H7 (cell line): ENCODE data around the gene RIPOR2. TPM values are rescaled to one million over a fixed set of nuclear protein-coding genes. Genes with fewer than 3 reads are reported as not detected.
A peak's percentile ranks its signal among the peaks of the same experiment; 100 is the strongest.
"Not testable (repeated sequence)": the region's sequence is repeated elsewhere in the genome, so short reads cannot be mapped to it uniquely, and the experiment has no call there.

ENCODE experiments used
- DNase-seq: peaks from one replicate; pipeline ENCODE4 v3.0.0; 2012
- H3K27me3 ChIP-seq: 2 replicates; pipeline ENCODE4 v1.6.0; 2011; ENCODE audit warnings: mild to moderate bottlenecking, low read length; ENCODE audit not compliant: control insufficient read depth, insufficient read depth
- H3K36me3 ChIP-seq: replicated peaks from 2 replicates; pipeline ENCODE4 v1.5.1; 2011; ENCODE audit warnings: low read length; ENCODE audit not compliant: control insufficient read depth, insufficient read depth
- H3K4me3 ChIP-seq: 2 replicates; pipeline ENCODE4 v1.5.1; 2011; ENCODE audit warnings: low read depth, mild to moderate bottlenecking, control low read depth, low read length, moderate library complexity; ENCODE audit not compliant: insufficient read depth
- total RNA-seq: library from RNA; depleted of rRNA; stranded (reverse); fragments of >200 nt; shearing (Covaris generic); gene quantifications from 2 replicates; pipeline ENCODE4 v1.2.3, GENCODE V29; 2014

RIPOR2 gene
- total RNA-seq, 1 experiment from 2014 or later: 0.31 TPM

DNA sequence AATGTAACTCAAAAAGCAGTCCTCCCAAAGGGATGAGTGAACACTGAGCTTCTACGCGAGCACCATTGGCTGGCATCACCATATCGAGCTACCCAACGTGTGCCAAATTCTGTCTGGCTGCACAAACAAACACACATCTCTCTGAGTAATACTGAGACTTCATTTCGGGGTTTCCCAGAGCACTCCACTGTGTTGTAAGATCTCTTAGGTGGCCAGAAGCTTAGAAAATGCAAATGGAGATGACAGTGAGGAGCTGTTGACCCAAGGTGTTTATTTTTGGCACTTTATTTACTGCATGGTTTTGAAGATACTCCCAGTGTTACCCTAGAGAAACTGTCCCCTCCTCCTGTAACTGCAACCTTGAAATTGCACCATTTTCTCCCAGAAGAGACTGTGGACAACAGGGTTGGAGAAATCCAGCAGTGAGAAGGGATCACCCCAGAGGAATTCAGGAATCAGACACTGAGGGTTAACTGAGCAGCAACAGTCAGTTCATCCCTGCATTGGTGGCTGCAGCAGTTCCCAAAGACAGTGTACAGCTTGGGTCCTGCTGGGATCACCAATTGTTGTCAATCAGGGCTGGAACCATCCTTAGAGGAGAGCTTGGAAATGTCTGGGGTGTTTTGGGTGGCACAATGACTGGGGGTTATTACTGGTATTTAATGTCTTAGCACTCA, 1.0 kb upstream of the RIPOR2 start:
- no peak for DNase-seq
- Histone ChIP-seq H3K27me3 (no peaks in the 10 kb centered on the region), H3K36me3 (no peaks in the 10 kb centered on the region), H3K4me3 (no peak overlapping the region)

DNA sequence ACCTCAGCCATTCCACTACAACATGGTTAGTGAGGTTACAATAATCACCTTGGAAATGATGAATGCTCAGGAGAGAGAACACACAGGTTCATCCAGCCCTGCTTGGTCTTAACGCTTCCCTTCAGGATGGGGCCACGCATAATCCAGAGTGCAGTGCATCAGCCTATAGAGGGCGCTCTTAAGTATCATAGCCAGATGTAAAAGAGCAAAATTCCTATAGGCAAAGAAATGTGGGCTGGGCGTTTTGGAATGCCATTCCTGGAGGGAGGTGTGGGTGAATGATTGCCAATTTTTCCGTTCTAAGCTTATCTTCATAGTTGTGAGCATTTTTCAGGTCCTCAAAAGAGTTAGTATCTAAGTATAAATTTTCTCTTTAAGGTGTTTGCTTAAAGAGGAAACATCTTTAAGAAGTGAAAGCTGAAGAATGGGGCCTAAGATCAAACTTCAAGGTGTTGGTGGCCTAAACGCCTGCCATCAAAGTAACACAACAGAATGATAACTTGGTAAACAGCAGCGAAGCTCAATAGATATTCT, 1.8 kb downstream of the RIPOR2 start:
- Histone ChIP-seq H3K36me3 (no peaks in the 10 kb centered on the region), H3K4me3 (no peak overlapping the region), H3K27me3 (no peaks in the 10 kb centered on the region)
- peak; percentile 48 for DNase-seq

DNA sequence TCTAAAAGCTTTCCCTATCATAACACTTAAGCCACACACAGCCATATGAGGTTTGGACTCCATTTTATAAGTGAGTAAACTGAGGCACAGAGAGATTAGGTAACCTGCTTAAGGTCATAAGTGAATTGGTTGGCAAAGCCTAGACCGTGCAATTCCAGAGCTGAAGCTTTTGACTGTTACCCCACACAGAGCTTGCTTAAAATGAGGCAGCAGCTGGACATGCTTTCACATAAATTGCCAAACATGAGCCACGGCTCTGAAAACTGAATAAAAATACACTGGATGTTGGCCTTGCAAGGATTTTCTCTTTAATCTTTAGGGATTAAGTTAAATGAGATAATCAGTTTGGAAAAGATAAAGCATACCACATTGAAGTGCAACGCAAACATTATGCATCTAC, 2.5 kb downstream of the RIPOR2 start:
- no peak for DNase-seq
- no peaks in the 10 kb centered on the region for H3K27me3 ChIP-seq
- no peak overlapping the region for H3K4me3 ChIP-seq
- no peaks in the 10 kb centered on the region for H3K36me3 ChIP-seq

DNA sequence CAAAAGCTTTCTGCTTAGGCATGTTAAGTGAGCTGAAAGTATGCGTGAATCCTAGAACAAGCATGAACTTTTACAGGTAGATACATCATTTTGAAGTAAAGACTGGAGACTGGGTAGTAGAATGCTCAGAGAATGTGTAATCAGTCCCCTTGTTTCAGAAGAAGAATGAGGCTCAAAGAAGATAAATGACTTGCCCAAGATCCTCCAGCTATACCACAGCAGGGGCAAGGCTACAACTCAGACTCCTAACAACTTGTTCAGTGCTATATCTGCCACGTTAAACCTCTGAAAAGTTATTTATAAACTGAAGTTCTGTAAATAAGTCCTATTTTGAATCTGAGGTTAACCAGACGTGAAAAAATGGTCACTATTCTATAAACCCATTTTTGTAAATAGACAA, 2.9 kb downstream of the RIPOR2 start:
- no peak for DNase-seq
- no peaks in the 10 kb centered on the region for H3K36me3 ChIP-seq
- no peaks in the 10 kb centered on the region for H3K27me3 ChIP-seq
- no peak overlapping the region for H3K4me3 ChIP-seq

DNA sequence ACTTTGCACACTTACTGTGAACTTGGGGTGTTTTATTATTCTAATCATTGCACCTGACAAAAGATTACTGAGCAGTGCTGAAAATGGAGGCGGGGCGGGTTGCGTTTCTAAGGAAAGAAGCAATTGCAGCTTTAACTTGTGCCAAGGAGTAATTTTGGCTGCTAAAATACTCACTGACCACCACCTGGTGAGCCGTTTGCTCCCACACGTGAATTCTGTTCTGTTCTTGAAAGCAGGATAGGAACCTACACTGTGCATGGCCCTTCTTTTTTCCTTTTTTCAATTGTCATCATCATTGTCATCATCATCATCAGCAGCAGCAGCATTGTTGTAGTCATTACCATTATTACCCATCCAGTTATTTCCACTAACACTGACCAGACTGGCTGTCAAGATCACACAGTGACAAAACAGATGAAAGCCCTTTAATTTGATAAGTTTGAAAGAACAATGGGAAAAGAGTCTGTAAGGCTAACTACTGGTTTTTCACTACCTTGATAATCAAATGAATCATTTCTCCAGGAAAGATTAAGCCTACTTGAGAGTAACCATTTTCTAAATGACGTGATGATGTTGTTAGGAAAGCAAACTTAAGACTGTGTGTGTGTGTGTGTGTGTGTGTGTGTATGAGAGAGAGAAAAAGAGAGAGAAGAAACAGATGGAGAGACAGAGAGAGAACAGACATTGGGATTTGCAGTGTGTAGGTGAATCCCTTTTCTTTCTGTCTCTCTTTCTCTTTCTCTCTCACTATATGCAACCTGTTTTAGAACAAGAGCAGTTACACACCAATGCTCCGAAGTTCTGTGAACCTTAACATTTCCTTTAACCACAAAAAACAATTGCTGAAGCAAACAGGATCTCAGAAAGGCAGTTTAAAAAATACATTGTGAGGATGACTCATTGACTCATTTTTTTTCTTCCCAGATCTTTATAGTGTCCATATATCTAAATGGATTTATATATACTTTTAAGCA, 3.8 kb downstream of the RIPOR2 start:
- Histone ChIP-seq H3K27me3 (no peaks in the 10 kb centered on the region), H3K4me3 (no peak overlapping the region), H3K36me3 (no peaks in the 10 kb centered on the region)
- no peak for DNase-seq

DNA sequence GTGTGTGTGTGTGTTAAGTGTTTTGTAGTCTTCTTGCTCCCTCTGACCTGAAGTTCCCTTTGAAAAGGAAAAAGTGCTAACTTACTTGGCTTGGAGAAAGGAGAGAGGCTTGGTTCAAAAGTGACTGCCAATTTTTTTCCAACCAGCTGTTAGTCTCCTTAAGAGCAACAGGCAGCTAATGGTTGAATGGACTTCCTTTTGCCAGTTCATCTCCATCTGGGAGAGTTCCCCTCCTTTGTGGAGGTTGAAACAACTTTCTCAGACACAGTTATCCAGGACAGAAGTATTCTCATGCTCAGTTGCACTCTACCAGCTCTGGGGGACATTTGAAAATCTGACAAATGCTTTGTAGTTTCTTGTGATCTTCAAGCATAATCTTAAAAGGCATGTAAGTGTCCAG, 4.5 kb downstream of the RIPOR2 start:
- no peak for DNase-seq
- H3K27me3 ChIP-seq: no peaks in the 10 kb centered on the region

DNA sequence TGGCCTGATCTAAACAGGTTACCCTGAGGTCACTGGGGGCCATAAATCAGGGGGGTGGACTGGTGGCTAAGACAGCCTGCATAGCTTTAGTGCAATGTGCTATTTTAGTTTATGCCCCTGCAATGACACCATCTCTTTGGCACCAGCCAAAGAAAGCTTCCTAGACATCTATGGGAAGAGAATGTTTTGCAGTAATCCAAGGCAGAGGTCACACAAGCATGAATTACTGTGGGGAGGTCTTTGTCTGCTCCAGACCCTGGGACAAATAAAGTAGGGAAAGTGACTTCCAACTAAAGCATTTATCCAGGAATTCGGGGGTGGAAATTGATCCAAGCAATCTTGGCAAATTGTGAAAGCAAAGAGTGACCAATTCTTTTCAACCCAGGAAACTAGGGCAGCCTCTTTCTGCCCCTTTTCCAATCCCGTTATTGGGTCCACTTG, 5.3 kb downstream of the RIPOR2 start:
- Histone ChIP-seq H3K27me3 (no peaks in the 10 kb centered on the region), H3K36me3 (no peaks in the 10 kb centered on the region), H3K4me3 (no peak overlapping the region)
- no peak for DNase-seq

More for the DNA sequence above, 4.5 kb downstream of the RIPOR2 start:
- Histone ChIP-seq H3K36me3 (no peaks in the 10 kb centered on the region), H3K4me3 (no peak overlapping the region)

DNA sequence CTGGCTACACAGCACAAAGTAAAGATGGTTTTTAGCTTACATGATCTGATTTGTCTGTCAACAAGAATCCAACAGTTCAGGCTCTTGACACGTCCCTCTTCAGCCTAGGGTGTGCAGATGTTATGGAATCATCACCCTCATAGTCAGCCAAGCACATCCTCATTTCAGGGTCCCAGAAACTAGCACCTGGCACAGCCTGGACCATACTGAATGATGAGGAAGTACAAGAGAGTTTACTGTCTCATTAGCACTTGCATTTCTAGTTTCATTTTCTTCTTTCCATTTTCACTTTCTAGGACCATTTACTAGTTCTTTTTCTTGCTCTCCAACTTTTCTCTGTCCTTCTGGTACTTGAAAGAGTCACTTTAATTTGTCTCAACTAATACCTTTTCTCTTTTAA, 6.5 kb downstream of the RIPOR2 start:
- DNase-seq: no peak
- Histone ChIP-seq H3K27me3 (no peaks in the 10 kb centered on the region), H3K36me3 (no peaks in the 10 kb centered on the region)

DNA sequence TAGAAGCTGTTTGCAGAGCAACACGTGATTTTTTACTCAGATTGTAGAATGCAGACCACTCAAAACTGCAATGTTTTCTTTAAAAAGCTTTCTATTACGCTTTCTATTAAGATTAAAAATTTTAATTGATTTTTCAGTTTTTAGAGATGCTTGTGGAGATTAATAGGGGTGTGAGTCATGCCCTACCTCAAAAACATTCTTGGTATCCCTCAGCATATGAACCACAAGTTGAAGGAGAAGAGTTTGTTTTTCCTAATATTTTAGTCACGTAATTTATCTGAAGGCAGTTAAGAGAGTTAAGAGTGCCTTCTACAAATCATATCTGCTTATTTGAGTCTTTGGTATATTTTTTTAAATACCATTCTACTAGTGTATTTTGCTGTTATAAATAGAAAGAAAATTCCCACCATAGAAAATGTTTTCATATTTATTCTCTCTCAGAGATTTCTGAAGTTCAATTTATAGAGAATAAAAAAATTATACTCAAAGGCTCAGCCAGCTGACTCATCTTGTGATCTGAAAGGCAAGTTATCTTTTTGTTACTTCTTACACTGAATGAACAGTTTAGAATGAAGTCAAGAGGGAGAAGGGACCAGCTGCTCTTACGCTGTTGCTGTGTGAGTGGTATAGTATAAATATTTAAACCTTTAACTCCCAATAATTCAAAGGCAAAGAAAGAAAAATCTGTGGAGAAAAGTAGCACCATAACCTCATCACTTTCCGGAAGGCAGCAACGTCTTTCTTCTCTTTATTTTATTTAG, 7.6 kb downstream of the RIPOR2 start:
- Histone ChIP-seq H3K4me3 (no peak overlapping the region), H3K27me3 (no peaks in the 10 kb centered on the region), H3K36me3 (no peaks in the 10 kb centered on the region)
- no peak for DNase-seq

More for the DNA sequence above, 6.5 kb downstream of the RIPOR2 start:
- no peak overlapping the region for H3K4me3 ChIP-seq

DNA sequence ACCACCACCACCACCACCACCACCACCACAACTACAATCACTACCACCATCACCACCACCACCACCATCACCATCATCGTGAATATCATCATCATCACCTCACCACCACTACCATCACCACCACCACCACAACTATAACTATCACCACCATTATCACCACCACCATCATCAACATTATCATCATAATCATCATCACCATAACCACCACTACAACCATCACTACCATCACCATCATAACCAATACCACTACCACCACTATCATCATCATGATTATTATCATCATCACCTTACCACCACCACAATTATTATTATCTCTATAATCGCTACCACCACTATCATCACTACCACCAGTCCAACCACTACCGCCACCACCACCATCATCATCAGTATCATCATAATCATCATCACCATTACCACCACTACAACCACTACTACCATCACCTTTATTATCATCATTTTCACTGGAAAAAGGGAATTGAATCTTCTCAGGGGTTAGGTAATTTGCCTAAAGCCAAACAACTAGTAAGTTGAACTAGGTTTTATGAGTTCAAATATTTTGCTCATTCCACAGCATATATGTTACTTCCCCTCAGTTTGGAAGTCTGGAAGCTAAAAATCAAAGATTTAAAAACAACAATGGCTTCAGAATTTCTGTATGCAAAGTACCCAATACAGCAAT, 8.3 kb downstream of the RIPOR2 start:
- H3K27me3 ChIP-seq: no peaks in the 10 kb centered on the region
- DNase-seq: no peak
- H3K36me3 ChIP-seq: no peaks in the 10 kb centered on the region
- no peak overlapping the region for H3K4me3 ChIP-seq

DNA sequence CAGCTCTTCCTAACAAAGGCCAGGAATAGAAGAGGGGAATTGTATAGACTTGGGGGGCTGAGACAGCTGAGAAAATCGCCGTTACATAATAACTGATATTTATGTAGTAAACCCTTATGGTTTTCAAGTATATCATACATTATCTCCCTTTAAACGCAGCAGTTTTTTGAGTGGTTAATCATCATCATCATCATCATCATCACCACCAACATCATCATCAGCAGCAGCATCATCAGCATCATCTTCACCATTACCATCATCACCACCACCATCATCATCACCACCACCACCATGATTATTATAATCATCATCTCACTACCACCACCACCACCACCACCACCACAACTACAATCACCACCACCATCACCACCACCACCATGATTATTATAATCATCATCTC, 9.1 kb downstream of the RIPOR2 start:
- not testable (repeated sequence) for H3K4me3 ChIP-seq, H3K36me3 ChIP-seq, DNase-seq, H3K27me3 ChIP-seq

DNA sequence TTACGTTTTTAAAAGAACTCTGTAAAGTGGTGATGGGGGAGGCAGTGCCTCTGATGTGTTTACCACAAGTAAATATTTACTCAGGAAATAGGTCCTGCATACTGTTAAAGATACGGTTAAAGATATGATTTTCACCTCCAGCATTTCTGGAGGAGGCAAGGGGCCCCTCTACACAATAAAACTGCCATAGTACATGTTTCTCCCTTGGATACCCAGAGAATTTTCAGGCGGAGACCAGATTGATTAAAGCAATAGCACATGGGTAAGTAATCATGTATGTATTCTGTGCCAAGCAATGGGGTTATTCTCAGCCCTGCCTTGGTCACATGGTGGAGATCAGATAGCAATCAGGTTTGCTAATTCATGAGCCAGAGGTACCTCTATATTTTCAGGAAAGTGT, 9.6 kb downstream of the RIPOR2 start:
- no peak for DNase-seq
- Histone ChIP-seq H3K27me3 (no peaks in the 10 kb centered on the region), H3K4me3 (no peak overlapping the region), H3K36me3 (no peaks in the 10 kb centered on the region)

DNA sequence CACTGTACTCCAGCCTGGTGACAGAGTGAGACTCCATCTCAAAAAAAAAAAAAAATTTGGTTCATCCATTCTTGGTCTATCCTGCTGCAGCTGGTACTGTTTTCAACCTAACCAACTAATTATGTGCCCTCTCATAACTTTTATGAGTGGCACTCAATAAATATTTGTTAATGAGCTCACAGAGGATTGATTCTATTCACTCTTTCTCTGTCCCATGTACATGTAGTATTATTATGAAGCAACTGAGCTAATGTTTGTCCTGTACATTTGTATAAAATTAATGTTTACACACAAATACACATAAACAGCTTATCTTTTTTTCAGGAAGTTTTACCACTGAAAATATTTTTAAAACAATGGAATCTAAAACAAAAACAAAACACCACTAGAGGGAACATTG, 10.1 kb downstream of the RIPOR2 start:
- Histone ChIP-seq H3K36me3 (no peaks in the 10 kb centered on the region), H3K27me3 (no peaks in the 10 kb centered on the region), H3K4me3 (no peak overlapping the region)
- DNase-seq: no peak
